Naive thymus-derived CD8-positive, alpha-beta T cell (primary cell): ENCODE measurements around the gene PLEKHA8. TPM values are rescaled to one million over a fixed set of nuclear protein-coding genes. Genes with fewer than 3 reads are reported as not detected.
A peak's percentile ranks its signal among the peaks of the same experiment; 100 is the strongest.

Experiments used
- ATAC-seq, 2 donors: fragments of 150-1000 bp; cut with Tn5 transposase in 1 of 2; sonication (Bioruptor Pico), chemical (Tn5 transposase) in 1 of 2; 1 replicate in 1 of 2; 2 replicates in 1 of 2; pipeline ENCODE4 v1.10.0; 2021; ENCODE audit warnings: mild to moderate bottlenecking in 2 of 2, moderate library complexity in 2 of 2
- POLR2A ChIA-PET: fragments of 350-600 bp; sonication (Branson Sonifier 250); formaldehyde crosslinking; loops from one replicate; lab custom pipeline; 2021; ENCODE audit warnings: antibody characterized with exemption; lab: Charles Lee
- DNase-seq, 10 donors: peaks; one replicate each; pipeline versions ENCODE4 v3.0.0 to v3.0.0-alpha.2; 2020 to 2022
- H3K27ac Mint-ChIP-seq, 10 donors: one replicate each; pipeline ENCODE4 v1.8.0; 2020 to 2022; ENCODE audit warnings: mild to moderate bottlenecking in 10 of 10, mixed read lengths in 10 of 10, moderate library complexity in 4 of 10, inconsistent platforms in 1 of 10
- H3K27me3 Mint-ChIP-seq, 5 donors: one replicate each; pipeline ENCODE4 v1.8.0; 2021 to 2022; ENCODE audit warnings: mixed read lengths in 5 of 5
- H3K36me3 Mint-ChIP-seq, 3 donors: one replicate each; pipeline ENCODE4 v1.8.0; 2020 to 2022; ENCODE audit warnings: mixed read lengths in 3 of 3, mild to moderate bottlenecking in 2 of 3, inconsistent platforms in 1 of 3
- H3K4me1 Mint-ChIP-seq, 4 donors: one replicate each; pipeline ENCODE4 v1.8.0; 2021 to 2022; ENCODE audit warnings: mixed read lengths in 4 of 4
- H3K4me3 Mint-ChIP-seq, 10 donors: one replicate each; pipeline ENCODE4 v1.8.0; 2020 to 2022; ENCODE audit warnings: mild to moderate bottlenecking in 10 of 10, mixed read lengths in 10 of 10, moderate library complexity in 6 of 10, inconsistent platforms in 1 of 10
- H3K9me3 Mint-ChIP-seq, 9 donors: one replicate each; pipeline ENCODE4 v1.8.0; 2020 to 2022; ENCODE audit warnings: mixed read lengths in 9 of 9, mild to moderate bottlenecking in 3 of 9, inconsistent platforms in 1 of 9, moderate library complexity in 1 of 9
- polyA plus RNA-seq, 3 donors: library from polyadenylated mRNA; unstranded; fragments of 300-500 nt; fragmentation: Illumina TruSeq; gene quantifications; one replicate each; pipeline ENCODE4 v1.2.3, GENCODE V29; 2021
- total RNA-seq, 8 experiments: library from RNA in 2 of 8; stranded (reverse) in 2 of 8; gene quantifications; one replicate each; pipeline ENCODE4 v1.2.3 and lab custom pipeline; 2021 to 2026

PLEKHA8 gene
- total and polyA plus RNA-seq, 5 experiments from 2014 or later, result 2.7 to 11.9 (median 4.9) TPM

GRCh38 chr7:30167901-30168300 is 139.7 kb downstream of the PLEKHA8 start:
- Mint-ChIP-seq H3K27me3 (no peaks in the 10 kb centered on the region), H3K9me3 (no peaks in the 10 kb centered on the region), H3K4me3 (no peak overlapping the region), H3K36me3 (no peaks in the 10 kb centered on the region), H3K27ac (peak overlapping the region in 1 of 10 donors; percentile 31), H3K4me1 (peaks cover 4 to 21% (median 10%) of the 10 kb centered on the region in 4 donors)
- POLR2A ChIA-PET, result no interaction called here
- DNase-seq, result no peak
- ATAC-seq, result no peak

GRCh38 chr7:30168835-30169573 is 140.8 kb downstream of the PLEKHA8 start:
- POLR2A ChIA-PET, result no interaction called here
- H3K4me1 Mint-ChIP-seq, result peaks cover 0 to 10% (median under 1%) of the 10 kb centered on the region in 4 donors
- no peak for DNase-seq
- no peaks in the 10 kb centered on the region for H3K36me3 Mint-ChIP-seq
- H3K9me3 Mint-ChIP-seq, result no peaks in the 10 kb centered on the region
- no peak overlapping the region for H3K4me3 Mint-ChIP-seq
- H3K27me3 Mint-ChIP-seq, result no peaks in the 10 kb centered on the region
- ATAC-seq, result no peak
- no peak overlapping the region for H3K27ac Mint-ChIP-seq

GRCh38 chr7:30169579-30169978 is 141.4 kb downstream of the PLEKHA8 start:
- DNase-seq (no peak), ATAC-seq (no peak)
- no peaks in the 10 kb centered on the region for H3K9me3 Mint-ChIP-seq
- POLR2A ChIA-PET, result no interaction called here
- peaks cover 0 to 5% (median 0%) of the 10 kb centered on the region in 4 donors for H3K4me1 Mint-ChIP-seq
- H3K27ac Mint-ChIP-seq, result no peak overlapping the region
- H3K4me3 Mint-ChIP-seq, result no peak overlapping the region
- H3K36me3 Mint-ChIP-seq, result no peaks in the 10 kb centered on the region
- no peaks in the 10 kb centered on the region for H3K27me3 Mint-ChIP-seq

GRCh38 chr7:30170476-30171205 is 142.4 kb downstream of the PLEKHA8 start:
- no peaks in the 10 kb centered on the region for H3K9me3 Mint-ChIP-seq
- POLR2A ChIA-PET, result no interaction called here
- peaks cover 0 to 7% (median under 1%) of the 10 kb centered on the region in 4 donors for H3K4me1 Mint-ChIP-seq
- DNase-seq, result no peak
- H3K27ac Mint-ChIP-seq, result peak overlapping the region in 1 of 10 donors; percentile 49
- no peaks in the 10 kb centered on the region for H3K36me3 Mint-ChIP-seq
- H3K27me3 Mint-ChIP-seq, result peaks cover 0 to 1% (median 0%) of the 10 kb centered on the region in 5 donors
- no peak for ATAC-seq
- H3K4me3 Mint-ChIP-seq, result no peak overlapping the region

- Mint-ChIP-seq H3K36me3 (no peaks in the 10 kb centered on the region), H3K27ac (peak overlapping the region in 1 of 10 donors; percentile 70), H3K9me3 (no peaks in the 10 kb centered on the region), H3K4me1 (peaks cover 0 to 20% (median 1%) of the 10 kb centered on the region in 4 donors), H3K27me3 (peaks cover 0 to 3% (median 0%) of the 10 kb centered on the region in 5 donors), H3K4me3 (no peak overlapping the region)
- no peak for ATAC-seq
- POLR2A ChIA-PET, result no interaction called here
- DNase-seq, result no peak
Measured at GRCh38 chr7:30171766-30172447, 143.7 kb downstream of the PLEKHA8 start.

- H3K27ac Mint-ChIP-seq, result peak overlapping the region in 1 of 10 donors; percentile 22
- DNase-seq, result no peak
- peaks cover 0 to 3% (median 0%) of the 10 kb centered on the region in 5 donors for H3K27me3 Mint-ChIP-seq
- no peak overlapping the region for H3K4me3 Mint-ChIP-seq
- POLR2A ChIA-PET, result no interaction called here
- no peaks in the 10 kb centered on the region for H3K9me3 Mint-ChIP-seq
- peaks cover 0 to 23% (median 1%) of the 10 kb centered on the region in 4 donors for H3K4me1 Mint-ChIP-seq
- no peak for ATAC-seq
- no peaks in the 10 kb centered on the region for H3K36me3 Mint-ChIP-seq
Measured at GRCh38 chr7:30172451-30172850, 144.2 kb downstream of the PLEKHA8 start.

GRCh38 chr7:30173058-30173897 is 145.1 kb downstream of the PLEKHA8 start:
- no peak overlapping the region for H3K27ac Mint-ChIP-seq
- H3K36me3 Mint-ChIP-seq, result no peaks in the 10 kb centered on the region
- H3K4me3 Mint-ChIP-seq, result no peak overlapping the region
- H3K27me3 Mint-ChIP-seq, result peaks cover 0 to 3% (median 0%) of the 10 kb centered on the region in 5 donors
- DNase-seq (no peak), ATAC-seq (no peak)
- peaks cover 0 to 28% (median 1%) of the 10 kb centered on the region in 4 donors for H3K4me1 Mint-ChIP-seq
- H3K9me3 Mint-ChIP-seq, result no peaks in the 10 kb centered on the region
- POLR2A ChIA-PET, result no interaction called here

GRCh38 chr7:30175180-30175579 is 147.0 kb downstream of the PLEKHA8 start:
- Mint-ChIP-seq H3K4me1 (peaks cover 5 to 37% (median 7%) of the 10 kb centered on the region in 4 donors), H3K36me3 (no peaks in the 10 kb centered on the region), H3K27ac (peak overlapping the region in 2 of 10 donors; percentile 13 to 44), H3K9me3 (no peaks in the 10 kb centered on the region), H3K27me3 (peaks cover 0 to 3% (median 0%) of the 10 kb centered on the region in 5 donors), H3K4me3 (no peak overlapping the region)
- DNase-seq (no peak), ATAC-seq (no peak)
- POLR2A ChIA-PET, result no interaction called here

GRCh38 chr7:30175636-30176147 is 147.5 kb downstream of the PLEKHA8 start:
- Mint-ChIP-seq H3K27ac (no peak overlapping the region), H3K4me1 (peaks cover 5 to 37% (median 7%) of the 10 kb centered on the region in 4 donors), H3K36me3 (no peaks in the 10 kb centered on the region), H3K9me3 (no peaks in the 10 kb centered on the region), H3K27me3 (peaks cover 0 to 3% (median 0%) of the 10 kb centered on the region in 5 donors), H3K4me3 (no peak overlapping the region)
- ATAC-seq (no peak), DNase-seq (no peak)
- POLR2A ChIA-PET, result no interaction called here

GRCh38 chr7:30176463-30177109 is 148.4 kb downstream of the PLEKHA8 start:
- H3K27ac Mint-ChIP-seq, result peak overlapping the region in 2 of 10 donors; percentile 2 to 5
- H3K4me1 Mint-ChIP-seq, result peaks cover 5 to 35% (median 7%) of the 10 kb centered on the region in 4 donors
- POLR2A ChIA-PET, result no interaction called here
- no peak for ATAC-seq
- no peaks in the 10 kb centered on the region for H3K9me3 Mint-ChIP-seq
- DNase-seq, result no peak
- no peaks in the 10 kb centered on the region for H3K36me3 Mint-ChIP-seq
- H3K4me3 Mint-ChIP-seq, result peak overlapping the region in 1 of 10 donors; percentile 3
- H3K27me3 Mint-ChIP-seq, result peaks cover 0 to 3% (median 0%) of the 10 kb centered on the region in 5 donors

GRCh38 chr7:30177186-30177585 is 149.0 kb downstream of the PLEKHA8 start:
- Mint-ChIP-seq H3K27ac (peak overlapping the region in 1 of 10 donors; percentile 5), H3K4me3 (peak overlapping the region in 1 of 10 donors; percentile 3), H3K36me3 (no peaks in the 10 kb centered on the region), H3K4me1 (peaks cover 5 to 35% (median 7%) of the 10 kb centered on the region in 4 donors), H3K9me3 (no peaks in the 10 kb centered on the region), H3K27me3 (peaks cover 0 to 3% (median 0%) of the 10 kb centered on the region in 5 donors)
- no peak for ATAC-seq
- POLR2A ChIA-PET, result no interaction called here
- no peak for DNase-seq
